Adrenal gland (tissue), 12 donors: ENCODE data around the gene TAPT1. TPM values are rescaled to one million over a fixed set of nuclear protein-coding genes. Genes with fewer than 3 reads are reported as not detected.
"Not testable (repeated sequence)": the region's sequence is repeated elsewhere in the genome, so short reads cannot be mapped to it uniquely, and the experiment has no call there.

ENCODE experiments used
- DNase-seq, 7 donors: peaks; one replicate each; pipeline ENCODE4 v3.0.0-alpha.2; 2019 to 2020
- H3K27ac ChIP-seq, 5 donors: fragments of 200-600 bp; sonication (generic) in 4 of 5; 1 replicate in 3 of 5; 2 replicates in 2 of 5; pipeline versions ENCODE4 v1.5.1 to v1.8.0; 2016 to 2020; ENCODE audit warnings: mild to moderate bottlenecking in 1 of 5
- H3K27me3 ChIP-seq: fragments of 200-600 bp; 2 replicates; pipeline ENCODE4 v1.8.0; 2021
- H3K36me3 ChIP-seq, 2 donors: fragments of 200-600 bp; replicated peaks in 1 of 2; 1 replicate in 1 of 2; 2 replicates in 1 of 2; pipeline versions ENCODE4 v1.5.1 to v1.8.0; 2018 to 2022
- H3K4me1 ChIP-seq, 2 donors: fragments of 200-600 bp; replicated peaks in 1 of 2; 1 replicate in 1 of 2; 2 replicates in 1 of 2; pipeline versions ENCODE4 v1.5.1 to v1.8.0; 2018 to 2021
- H3K4me3 ChIP-seq, 4 donors: fragments of 200-600 bp; sonication (generic) in 3 of 4; one replicate each; pipeline ENCODE4 v1.5.1; 2016 to 2018
- H3K9me3 ChIP-seq, 3 donors: fragments of 200-600 bp; sonication (generic) in 1 of 3; replicated peaks in 1 of 3; 1 replicate in 2 of 3; 2 replicates in 1 of 3; pipeline versions ENCODE4 v1.5.1 to v1.8.0; 2016 to 2021
- POLR2A ChIP-seq, 2 donors: fragments of 450-650 bp; IDR thresholded peaks; one replicate each; pipeline ENCODE4 v1.6.1; 2017; ENCODE audit warnings: antibody characterized with exemption in 2 of 2, mild to moderate bottlenecking in 2 of 2, moderate library complexity in 1 of 2
- WGBS, 4 donors: extraction: QIAGEN DNeasy Blood & Tissue Kit in 2 of 4; methylation state at CpG; one replicate each; pipeline versions ENCODE4 v1.1.5 to v1.1.7; 2013 to 2017; 5-methylcytosine and 5-hydroxymethylcytosine counted together
- intact Hi-C, 2 donors: fragments of 100-400 bp; cut with DNase I; formaldehyde crosslinking; loops; one replicate each; pipeline versions ENCODE4 v1.14.1 to v1.15.0; 2022 to 2023
- polyA plus RNA-seq, 3 donors: library from polyadenylated mRNA; stranded (reverse); fragments of 200-250 nt in 2 of 3; fragments of 350-450 nt in 1 of 3; fragmentation: Illumina TruSeq in 1 of 3; extraction: RNeasy Lipid Tissue Mini Kit (QIAGEN cat#74804) in 1 of 3; gene quantifications; one replicate each; pipeline ENCODE4 v1.2.3, GENCODE V29; 2013 to 2014
- total RNA-seq, 9 donors: library from RNA; depleted of rRNA in 4 of 9; stranded (reverse); fragments of >200 nt in 4 of 9; fragments of 120-200 nt in 1 of 9; fragmentation: NEBNext Ultra II Directional in 1 of 9; extraction: Animal tissue kit (Norgen Biotek cat#: 25700) in 1 of 9; gene quantifications; one replicate each; pipeline versions ENCODE4 v1.1.0 to v1.2.4, GENCODE V29; 2013 to 2023
- TF ChIP-seq, protein P1 (sequence below), 6 experiments: fragments of 450-650 bp in 4 of 6; fragments of 200-600 bp in 2 of 6; sonication (generic) in 1 of 6; IDR thresholded peaks; 1 replicate in 5 of 6; 2 replicates in 1 of 6; pipeline versions ENCODE4 v1.5.1 to v1.8.0; 2016 to 2021; ENCODE audit warnings: antibody characterized with exemption in 6 of 6, mild to moderate bottlenecking in 2 of 6, moderate library complexity in 1 of 6
- donor health status: healthy with polysubstance abuse.
- donor health status: Bipolar disorder and iron deficiency.
- donor health status: DM: yes; HTN: yes; CAD: no.
- donor health status: DM: no; HTN: no; CAD: no.
- donor health status: DM: no; HTN: no; CAD: no.
- donor health status: DM: yes; HTN: yes; CAD: no.

The TAPT1 gene
- total and polyA plus RNA-seq, 12 donors: 33.2 to 119 (median 51.0) TPM

DNA sequence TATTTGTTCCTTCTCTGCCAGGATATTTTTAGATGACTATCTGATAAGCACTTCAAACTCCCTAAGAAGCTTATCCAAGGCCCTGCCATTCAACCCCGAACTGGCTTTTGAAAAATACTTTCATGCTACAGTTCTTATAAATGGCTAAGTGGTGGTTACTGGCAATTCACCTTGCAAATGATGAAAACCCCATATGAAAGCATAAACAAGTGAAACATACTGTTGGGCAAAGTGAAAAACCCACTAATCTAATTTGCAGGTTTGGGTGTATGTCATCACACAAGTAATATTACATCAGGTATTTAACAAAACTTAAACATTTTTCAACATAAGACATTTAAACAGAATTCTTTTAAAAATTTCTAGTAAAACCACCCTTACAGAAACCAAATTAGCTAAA is 31.1 kb downstream of the TAPT1 start:
- peaks cover 0 to 11% of the 10 kb centered on the region in 2 donors for H3K36me3 ChIP-seq
- no peaks in the 10 kb centered on the region for H3K27me3 ChIP-seq
- peak overlapping the region in 2 of 5 donors; percentile 15 to 21 for H3K27ac ChIP-seq
- intact Hi-C loops: loop anchor here in 1 of 2 donors (10.0 kb wide), 1 partner anchor 170 kb away; no protein-coding TSS in a partner anchor
- H3K9me3 ChIP-seq: no peaks in the 10 kb centered on the region
- TF ChIP-seq, protein P1, sequence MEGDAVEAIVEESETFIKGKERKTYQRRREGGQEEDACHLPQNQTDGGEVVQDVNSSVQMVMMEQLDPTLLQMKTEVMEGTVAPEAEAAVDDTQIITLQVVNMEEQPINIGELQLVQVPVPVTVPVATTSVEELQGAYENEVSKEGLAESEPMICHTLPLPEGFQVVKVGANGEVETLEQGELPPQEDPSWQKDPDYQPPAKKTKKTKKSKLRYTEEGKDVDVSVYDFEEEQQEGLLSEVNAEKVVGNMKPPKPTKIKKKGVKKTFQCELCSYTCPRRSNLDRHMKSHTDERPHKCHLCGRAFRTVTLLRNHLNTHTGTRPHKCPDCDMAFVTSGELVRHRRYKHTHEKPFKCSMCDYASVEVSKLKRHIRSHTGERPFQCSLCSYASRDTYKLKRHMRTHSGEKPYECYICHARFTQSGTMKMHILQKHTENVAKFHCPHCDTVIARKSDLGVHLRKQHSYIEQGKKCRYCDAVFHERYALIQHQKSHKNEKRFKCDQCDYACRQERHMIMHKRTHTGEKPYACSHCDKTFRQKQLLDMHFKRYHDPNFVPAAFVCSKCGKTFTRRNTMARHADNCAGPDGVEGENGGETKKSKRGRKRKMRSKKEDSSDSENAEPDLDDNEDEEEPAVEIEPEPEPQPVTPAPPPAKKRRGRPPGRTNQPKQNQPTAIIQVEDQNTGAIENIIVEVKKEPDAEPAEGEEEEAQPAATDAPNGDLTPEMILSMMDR (IDR thresholded peaks at IDR 0.05): no peak
- DNase-seq: no peak
- peaks cover 41 to 77% of the 10 kb centered on the region in 2 donors for H3K4me1 ChIP-seq
- 45 to 57% (median 49%) methylated on average over 1 of the region's 1 CpG for WGBS, 4 donors
- no peak overlapping the region for H3K4me3 ChIP-seq

DNA sequence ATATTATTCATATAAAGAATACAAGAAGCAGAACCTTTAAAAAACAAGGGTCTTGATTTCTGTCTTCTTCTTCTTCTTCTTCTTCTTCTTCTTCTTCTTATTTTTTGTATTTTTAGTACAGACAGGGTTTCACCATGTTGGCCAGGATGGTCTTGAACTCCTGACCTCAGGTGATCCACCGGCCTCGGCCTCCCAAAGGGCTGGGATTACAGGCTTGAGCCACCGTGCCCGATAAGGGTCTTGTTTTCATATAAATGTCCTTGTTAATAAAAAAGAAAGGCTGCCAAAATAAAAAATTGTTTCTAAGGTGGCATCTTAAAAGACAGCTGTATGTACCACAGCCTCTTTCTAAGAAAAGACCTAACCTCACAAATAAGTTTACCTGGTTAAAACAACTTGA is 31.5 kb downstream of the TAPT1 start:
- peak overlapping the region in 1 of 5 donors; percentile 21 for H3K27ac ChIP-seq
- intact Hi-C loops: loop anchor here in 1 of 2 donors (10.0 kb wide), 1 partner anchor 170 kb away; no protein-coding TSS in a partner anchor
- H3K9me3 ChIP-seq, H3K27me3 ChIP-seq, DNase-seq, H3K4me3 ChIP-seq: not testable (repeated sequence)
- peaks cover 41 to 74% of the 10 kb centered on the region in 2 donors for H3K4me1 ChIP-seq
- H3K36me3 ChIP-seq: peaks cover 0 to 15% of the 10 kb centered on the region in 2 donors
- WGBS, 4 donors: 48 to 67% (median 59%) methylated on average over 4 of the region's 4 CpGs

DNA sequence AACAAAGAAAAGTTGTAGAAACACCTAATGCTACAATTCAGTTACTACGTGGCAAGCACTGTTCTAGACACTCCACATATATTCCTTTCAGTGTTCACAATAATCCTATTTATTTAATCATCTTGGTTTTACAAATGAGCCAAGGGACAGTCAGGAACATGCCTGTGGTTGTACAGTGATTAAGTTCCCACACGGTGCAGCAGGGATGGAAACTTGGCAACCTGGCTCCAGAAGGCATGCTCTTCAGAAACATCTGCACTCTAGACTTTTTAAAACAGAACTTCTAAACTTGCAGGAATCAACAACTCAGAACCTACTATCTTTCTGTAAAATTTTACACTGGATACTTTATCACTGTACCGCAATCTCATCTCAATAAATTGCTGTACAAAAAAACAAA is 32.1 kb downstream of the TAPT1 start:
- WGBS, 4 donors: 68 to 73% (median 70%) methylated on average over 3 of the region's 3 CpGs
- Histone ChIP-seq H3K4me3 (no peak overlapping the region), H3K27ac (no peak overlapping the region), H3K36me3 (peaks cover 0 to 21% of the 10 kb centered on the region in 2 donors), H3K4me1 (peaks cover 41 to 71% of the 10 kb centered on the region in 2 donors), H3K27me3 (no peaks in the 10 kb centered on the region), H3K9me3 (no peaks in the 10 kb centered on the region)
- intact Hi-C loops: loop anchor here in 1 of 2 donors (10.0 kb wide), 1 partner anchor 169 kb away; no protein-coding TSS in a partner anchor
- TF ChIP-seq POLR2A (IDR thresholded peaks at IDR 0.05): no peak
- TF ChIP-seq, protein P1 (IDR thresholded peaks at IDR 0.05): no peak
- DNase-seq: peak in 1 of 7 donors; percentile 40

DNA sequence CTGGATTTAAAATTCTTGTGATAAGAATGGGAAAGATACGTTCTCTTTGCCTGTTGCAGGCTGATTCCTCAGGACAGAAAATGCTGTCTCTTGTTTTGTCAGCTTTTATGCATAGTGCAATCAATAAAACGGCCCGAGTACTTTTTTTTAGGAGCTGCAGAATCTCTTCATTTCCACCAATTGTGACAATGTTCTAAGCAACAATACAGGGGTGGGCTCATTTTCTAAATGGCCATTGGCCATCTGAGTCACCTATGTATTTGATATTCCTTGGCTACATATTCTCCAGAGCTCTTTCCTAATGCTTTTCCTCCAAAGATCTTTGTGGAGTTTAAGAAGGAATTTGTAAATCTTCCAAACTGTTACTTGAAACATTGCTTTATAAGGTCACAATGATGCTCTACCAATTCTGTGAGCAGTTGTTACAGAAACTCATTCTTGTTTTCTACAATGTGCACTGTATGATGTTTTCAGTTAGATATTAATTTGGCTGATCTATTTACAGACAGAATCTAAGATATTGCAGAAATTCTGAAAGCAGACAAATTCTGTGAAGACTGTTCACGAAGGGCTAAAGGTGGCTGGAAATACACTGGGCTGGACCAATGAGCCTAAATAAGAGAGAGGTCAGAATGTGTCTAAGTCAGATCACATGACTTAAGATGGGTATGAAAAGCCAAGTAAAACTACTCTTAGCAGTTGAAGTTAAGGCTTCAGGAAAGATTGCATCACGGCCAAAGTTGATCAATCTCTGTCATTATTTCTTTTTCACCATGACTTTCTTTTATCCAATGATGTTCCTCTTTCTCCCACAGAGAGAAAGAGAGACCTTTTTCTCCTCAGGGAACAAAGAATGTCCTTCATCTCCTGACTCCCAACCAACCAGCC is 33.4 kb downstream of the TAPT1 start:
- 65 to 79% (median 73%) methylated on average over 5 of the region's 5 CpGs for WGBS, 4 donors
- DNase-seq: no peak
- H3K4me1 ChIP-seq: peaks cover 29 to 58% of the 10 kb centered on the region in 2 donors
- peaks cover 0 to 24% of the 10 kb centered on the region in 2 donors for H3K36me3 ChIP-seq
- no peak for TF ChIP-seq POLR2A (IDR thresholded peaks at IDR 0.05)
- intact Hi-C loops: loop anchor here in 1 of 2 donors (10.0 kb wide), 1 partner anchor 168 kb away; no protein-coding TSS in a partner anchor
- H3K27ac ChIP-seq: peak overlapping the region in 1 of 5 donors; percentile 35
- H3K4me3 ChIP-seq: no peak overlapping the region
- no peaks in the 10 kb centered on the region for H3K27me3 ChIP-seq
- H3K9me3 ChIP-seq: no peaks in the 10 kb centered on the region

DNA sequence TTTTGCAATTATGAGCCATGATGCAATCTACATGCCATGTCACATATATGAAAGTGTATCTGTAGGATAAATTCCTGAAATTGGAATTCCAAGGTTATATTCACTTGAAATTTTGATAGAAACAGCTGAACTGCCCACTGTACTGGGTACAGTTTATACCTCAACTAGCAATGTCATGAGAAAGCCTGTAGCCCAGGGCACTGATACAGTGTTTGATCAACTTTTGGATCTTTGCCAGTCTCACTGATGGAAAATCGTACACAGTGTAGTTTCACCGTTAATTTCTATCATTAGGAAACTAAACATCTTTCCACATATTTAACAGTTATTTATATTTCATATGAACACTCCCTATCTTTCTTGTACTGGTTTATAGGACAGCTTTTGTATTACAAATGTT is 34.2 kb downstream of the TAPT1 start:
- no peak overlapping the region for H3K4me3 ChIP-seq
- 54 to 67% (median 63%) methylated on average over 2 of the region's 2 CpGs for WGBS, 4 donors
- no peaks in the 10 kb centered on the region for H3K9me3 ChIP-seq
- H3K36me3 ChIP-seq: peaks cover 0 to 24% of the 10 kb centered on the region in 2 donors
- intact Hi-C loops: loop anchor here in 1 of 2 donors (10.0 kb wide), 1 partner anchor 167 kb away; no protein-coding TSS in a partner anchor
- TF ChIP-seq, protein P1 (IDR thresholded peaks at IDR 0.05): no peak
- H3K27ac ChIP-seq: no peak overlapping the region
- H3K4me1 ChIP-seq: peaks cover 21 to 50% of the 10 kb centered on the region in 2 donors
- no peak for DNase-seq
- H3K27me3 ChIP-seq: no peaks in the 10 kb centered on the region
